RWPE2 (cell line): ENCODE results near the gene PRR15.
A peak's percentile ranks its signal among the peaks of the same experiment; 100 is the strongest.

Source experiments
- ATAC-seq: fragments of 200-7000 bp; cut with Tn5 transposase; 3 replicates; pipeline ENCODE4 v1.9.1; 2021; ENCODE audit warnings: low read depth
- DNase-seq: peaks from one replicate; pipeline ENCODE4 v3.0.0-alpha.2; 2020; ENCODE audit warnings: low spot score
- H3K27ac ChIP-seq: fragments of 450-650 bp; 2 replicates; pipeline ENCODE4 v1.5.1; 2017; ENCODE audit warnings: mild to moderate bottlenecking; ENCODE audit not compliant: poor library complexity, severe bottlenecking
- H3K27me3 ChIP-seq: fragments of 250-450 bp; sonication (Bioruptor Pico); 2 replicates; pipeline ENCODE4 v1.5.1; 2021; ENCODE audit warnings: mild to moderate bottlenecking, moderate library complexity; ENCODE audit not compliant: insufficient read depth, poor library complexity, severe bottlenecking
- H3K36me3 ChIP-seq: fragments of 250-450 bp; sonication (Bioruptor Pico); 2 replicates; pipeline ENCODE4 v1.5.1; 2020; ENCODE audit warnings: low read depth, mild to moderate bottlenecking, moderate library complexity
- H3K4me1 ChIP-seq: fragments of 250-450 bp; sonication (Bioruptor Pico); 2 replicates; pipeline ENCODE4 v1.5.1; 2021; ENCODE audit warnings: mild to moderate bottlenecking, moderate library complexity; ENCODE audit not compliant: insufficient read depth, poor library complexity, severe bottlenecking
- H3K4me3 ChIP-seq: fragments of 250-450 bp; sonication (Bioruptor Pico); 2 replicates; pipeline ENCODE4 v1.5.1; 2021; ENCODE audit warnings: mild to moderate bottlenecking, moderate library complexity; ENCODE audit not compliant: severe bottlenecking
- H3K9me3 ChIP-seq: fragments of 250-450 bp; sonication (Bioruptor Pico); 2 replicates; pipeline ENCODE4 v1.5.1; 2021; ENCODE audit warnings: mild to moderate bottlenecking, moderate library complexity; ENCODE audit not compliant: severe bottlenecking
- TF ChIP-seq, protein P1 (sequence below): fragments of 450-650 bp; IDR thresholded peaks from one replicate; pipeline ENCODE4 v1.5.1; 2017; ENCODE audit warnings: mild to moderate bottlenecking, moderate library complexity; ENCODE audit not compliant: poor library complexity, severe bottlenecking

Gene PRR15

GRCh38 chr7:29610086-29610485, 46.5 kb downstream of the PRR15 start:
- Histone ChIP-seq H3K4me1 (peaks cover 39% of the 10 kb centered on the region), H3K36me3 (no peaks in the 10 kb centered on the region), H3K27ac (no peak overlapping the region), H3K4me3 (no peak overlapping the region), H3K9me3 (peaks cover under 1% of the 10 kb centered on the region), H3K27me3 (no peaks in the 10 kb centered on the region)
- TF ChIP-seq, protein P1, sequence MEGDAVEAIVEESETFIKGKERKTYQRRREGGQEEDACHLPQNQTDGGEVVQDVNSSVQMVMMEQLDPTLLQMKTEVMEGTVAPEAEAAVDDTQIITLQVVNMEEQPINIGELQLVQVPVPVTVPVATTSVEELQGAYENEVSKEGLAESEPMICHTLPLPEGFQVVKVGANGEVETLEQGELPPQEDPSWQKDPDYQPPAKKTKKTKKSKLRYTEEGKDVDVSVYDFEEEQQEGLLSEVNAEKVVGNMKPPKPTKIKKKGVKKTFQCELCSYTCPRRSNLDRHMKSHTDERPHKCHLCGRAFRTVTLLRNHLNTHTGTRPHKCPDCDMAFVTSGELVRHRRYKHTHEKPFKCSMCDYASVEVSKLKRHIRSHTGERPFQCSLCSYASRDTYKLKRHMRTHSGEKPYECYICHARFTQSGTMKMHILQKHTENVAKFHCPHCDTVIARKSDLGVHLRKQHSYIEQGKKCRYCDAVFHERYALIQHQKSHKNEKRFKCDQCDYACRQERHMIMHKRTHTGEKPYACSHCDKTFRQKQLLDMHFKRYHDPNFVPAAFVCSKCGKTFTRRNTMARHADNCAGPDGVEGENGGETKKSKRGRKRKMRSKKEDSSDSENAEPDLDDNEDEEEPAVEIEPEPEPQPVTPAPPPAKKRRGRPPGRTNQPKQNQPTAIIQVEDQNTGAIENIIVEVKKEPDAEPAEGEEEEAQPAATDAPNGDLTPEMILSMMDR = peak; percentile 55
- ATAC-seq (no peak), DNase-seq (no peak)

GRCh38 chr7:29611941-29612544, 48.4 kb downstream of the PRR15 start:
- Histone ChIP-seq H3K4me3 (no peak overlapping the region), H3K36me3 (no peaks in the 10 kb centered on the region), H3K4me1 (peaks cover 22% of the 10 kb centered on the region), H3K27ac (no peak overlapping the region), H3K9me3 (no peaks in the 10 kb centered on the region), H3K27me3 (no peaks in the 10 kb centered on the region)
- DNase-seq (no peak), ATAC-seq (no peak)
- TF ChIP-seq, protein P1 = no peak

GRCh38 chr7:29612596-29612995, 49.0 kb downstream of the PRR15 start:
- no peak for DNase-seq
- no peak for ATAC-seq

GRCh38 chr7:29613100-29613499, 49.5 kb downstream of the PRR15 start:
- DNase-seq (no peak), ATAC-seq (no peak)
- Histone ChIP-seq H3K4me3 (no peak overlapping the region), H3K27me3 (no peaks in the 10 kb centered on the region), H3K9me3 (no peaks in the 10 kb centered on the region), H3K36me3 (no peaks in the 10 kb centered on the region), H3K4me1 (peaks cover 14% of the 10 kb centered on the region), H3K27ac (no peak overlapping the region)
- TF ChIP-seq, protein P1 = no peak

More at GRCh38 chr7:29612596-29612995, 49.0 kb downstream of the PRR15 start:
- peaks cover 19% of the 10 kb centered on the region for H3K4me1 ChIP-seq
- TF ChIP-seq, protein P1 = no peak
- H3K4me3 ChIP-seq = no peak overlapping the region
- H3K9me3 ChIP-seq = no peaks in the 10 kb centered on the region
- H3K27me3 ChIP-seq = no peaks in the 10 kb centered on the region
- H3K36me3 ChIP-seq = no peaks in the 10 kb centered on the region
- H3K27ac ChIP-seq = no peak overlapping the region

DNA sequence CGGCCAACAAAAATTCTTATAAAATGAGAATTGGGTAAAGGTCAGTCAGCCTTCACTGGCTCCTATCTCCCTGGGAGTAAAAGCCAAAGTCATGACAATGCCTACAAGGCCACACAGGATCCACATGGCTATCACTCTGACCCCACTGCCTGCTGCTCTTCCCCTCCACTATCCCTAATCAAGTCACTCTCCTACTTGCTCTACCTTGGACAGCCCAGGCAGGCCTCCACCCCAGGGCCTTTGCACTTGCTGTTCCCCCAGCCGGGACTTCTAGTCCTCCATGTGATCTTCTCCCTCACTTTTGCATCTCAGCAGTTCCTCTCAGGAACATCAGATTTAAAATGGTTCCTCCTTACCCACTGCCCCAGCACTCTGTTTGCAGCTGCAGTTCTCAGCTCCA, 50.6 kb downstream of the PRR15 start:
- no peak overlapping the region for H3K27ac ChIP-seq
- ATAC-seq (no peak), DNase-seq (no peak)
- TF ChIP-seq, protein P1 = no peak
- H3K27me3 ChIP-seq = no peaks in the 10 kb centered on the region
- no peak overlapping the region for H3K4me3 ChIP-seq
- no peaks in the 10 kb centered on the region for H3K9me3 ChIP-seq
- peaks cover 8% of the 10 kb centered on the region for H3K4me1 ChIP-seq
- H3K36me3 ChIP-seq = no peaks in the 10 kb centered on the region
